Measurements from ENCODE around the gene UBE2Z. TPM values are rescaled to one million over a fixed set of nuclear protein-coding genes. Genes with fewer than 3 reads are reported as not detected.

The UBE2Z gene
- total and polyA plus RNA-seq, 2 of the 8 experiments (the other 6 are each of a cell fraction or from before 2014, with no cell fraction given): 73.4 to 75.9 TPM

- Histone ChIP-seq H3K36me3 (ENCODE audit: control insufficient read depth in 2 of 4, insufficient read depth in 4 of 4, low read length in 3 of 4) (peaks cover 3 to 55% (median 37%) of the 10 kb centered on the region in 4 experiments), H2BK120ac (replicated peaks; ENCODE audit: low read depth, low read length) (no peak overlapping the region), H3K23me2 (ENCODE audit: low read depth, low read length) (peaks cover 8% of the 10 kb centered on the region), H3K79me2 (ENCODE audit: control insufficient read depth in 1 of 2, insufficient read depth in 2 of 2, low read length in 2 of 2) (peaks cover 21 to 68% of the 10 kb centered on the region in 2 experiments), H3K4me1 (replicated peaks in 1 of 4; ENCODE audit: control insufficient read depth in 3 of 4, insufficient read depth in 4 of 4, low read length in 3 of 4) (peaks cover 5 to 17% (median 6%) of the 10 kb centered on the region in 4 experiments), H3K27ac (ENCODE audit: low read depth, low read length) (no peak overlapping the region), H2AFZ (ENCODE audit: low read length) (no peak overlapping the region), H2BK5ac (ENCODE audit: low read depth, low read length) (no peak overlapping the region), H2BK20ac (ENCODE audit: low read length) (no peak overlapping the region), H3K23ac (ENCODE audit: insufficient read length) (no peak overlapping the region), H2BK12ac (ENCODE audit: low read depth, low read length) (no peak overlapping the region), H2AK5ac (ENCODE audit: low read depth, low read length) (no peak overlapping the region), H3K4ac (replicated peaks; ENCODE audit: insufficient read length, low read depth, low read length) (no peak overlapping the region), H4K5ac (ENCODE audit: insufficient read length, low read depth, low read length) (no peak overlapping the region), H4K91ac (replicated peaks; ENCODE audit: insufficient read length, low read length) (no peak overlapping the region), H4K20me1 (replicated peaks in 1 of 2; ENCODE audit: control insufficient read depth in 1 of 2, insufficient read depth in 2 of 2, low read length in 2 of 2) (peaks cover 11 to 33% of the 10 kb centered on the region in 2 experiments), H3K27me3 (replicated peaks in 1 of 4; ENCODE audit: control insufficient read depth in 3 of 4, extremely low read depth in 1 of 4, insufficient read depth in 3 of 4, low read length in 3 of 4) (no peaks in the 10 kb centered on the region), H3K4me2 (ENCODE audit: insufficient read depth in 1 of 2, low read depth in 2 of 2, low read length in 2 of 2) (no peak overlapping the region), H3K56ac (replicated peaks; ENCODE audit: insufficient read length, low read depth, low read length) (no peak overlapping the region), H3K4me3 (ENCODE audit: extremely low read depth in 1 of 4, insufficient read depth in 2 of 4, low read depth in 3 of 4, low read length in 4 of 4) (no peak overlapping the region), H3K18ac (ENCODE audit: extremely low read depth, low read length) (no peak overlapping the region), H3K9ac (replicated peaks in 1 of 4; ENCODE audit: extremely low read depth in 1 of 4, low read depth in 3 of 4, low read length in 3 of 4) (no peak overlapping the region), H4K8ac (ENCODE audit: extremely low read depth, insufficient read depth, low read length) (no peak overlapping the region), H3K9me3 (ENCODE audit: insufficient read depth in 2 of 2, low read depth in 1 of 2, low read length in 1 of 2) (no peaks in the 10 kb centered on the region), H2BK15ac (ENCODE audit: low read length) (no peak overlapping the region), H3K14ac (ENCODE audit: insufficient read length) (no peak overlapping the region), H3K79me1 (ENCODE audit: low read depth, low read length) (peaks cover 21% of the 10 kb centered on the region)
- DNase-seq (ENCODE audit: low read depth in 1 of 2, low spot score in 2 of 2) (no peak), FAIRE-seq (no peak)
- CTCF ChIA-PET (ENCODE audit: partially characterized antibody): no interaction called here
- POLR2A ChIA-PET (ENCODE audit: partially characterized antibody): no interaction called here
- 98% methylated on average over 2 of the region's 2 CpGs; no CpG with 5 or more reads in 1 of the 2 experiments for WGBS, 2 experiments (ENCODE audit: extremely low coverage in 1 of 2, insufficient coverage in 1 of 2, insufficient read length in 1 of 2, insufficient replicate concordance in 2 of 2, low coverage in 1 of 2, low lambda C conversion rate in 2 of 2, missing lambda C conversion rate in 1 of 2)
- TF ChIP-seq SIRT6 (IDR thresholded peaks at IDR 0.05; ENCODE audit: low read length) (no peak), E2F6 (IDR thresholded peaks at IDR 0.05) (no peak), ATF2 (IDR thresholded peaks at IDR 0.05; ENCODE audit: low read length) (no peak), SRF (IDR thresholded peaks at IDR 0.05; ENCODE audit: low read depth, low read length) (no peak), CTBP2 (IDR thresholded peaks at IDR 0.05; ENCODE audit: borderline replicate concordance, insufficient read depth, insufficient read length, low read length) (no peak), TCF12 (IDR thresholded peaks at IDR 0.05; ENCODE audit: low read depth, low read length) (no peak), CTCF (IDR thresholded peaks at IDR 0.05; ENCODE audit: control extremely low read depth in 1 of 3, insufficient read depth in 1 of 3, low read depth in 1 of 3, low read length in 3 of 3) (no peak), JUN (IDR thresholded peaks at IDR 0.05; ENCODE audit: low read depth, low read length) (no peak), HDAC2 (IDR thresholded peaks at IDR 0.05; ENCODE audit: borderline replicate concordance in 1 of 2, low read depth in 2 of 2, low read length in 2 of 2) (no peak)
Observed at GRCh38 chr17:48912476-48912875, 4.3 kb downstream of the UBE2Z start.
